Stimulated activated CD8-positive, alpha-beta memory T cell treated with anti-CD3 and anti-CD28 coated beads, Interleukin-4, amount 100 ng/mL, for 24 hours (primary cell): Measurements from ENCODE around the gene MRPS31.
"Not testable (repeated sequence)": the region's sequence is repeated elsewhere in the genome, so short reads cannot be mapped to it uniquely, and the experiment has no call there.

Experiments
- DNase-seq: peaks from one replicate; pipeline ENCODE4 v3.0.0-alpha.2; 2020; ENCODE audit warnings: low read depth

The MRPS31 gene

GRCh38 chr13:40758811-40759210, 12.2 kb downstream of the MRPS31 start:
- no peak for DNase-seq

DNA sequence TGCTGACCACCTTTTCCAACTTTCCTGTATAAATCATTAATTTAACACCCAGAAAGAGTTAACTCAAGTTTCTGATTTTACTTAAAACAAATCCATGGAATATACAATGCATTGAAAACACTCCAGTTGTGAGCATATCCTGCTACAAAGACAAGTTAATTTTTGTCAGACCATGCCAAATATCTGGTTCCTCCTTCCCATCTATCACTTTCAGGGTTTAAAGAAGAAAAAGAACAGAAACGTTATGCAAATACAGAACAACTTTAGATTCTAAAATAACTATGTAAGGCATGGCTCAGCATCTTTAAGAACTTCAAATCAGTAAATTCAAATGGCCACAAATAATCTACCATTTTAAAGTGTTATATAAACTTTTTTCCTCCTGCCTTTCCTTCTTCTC, 14.9 kb downstream of the MRPS31 start:
- no peak for DNase-seq

DNA sequence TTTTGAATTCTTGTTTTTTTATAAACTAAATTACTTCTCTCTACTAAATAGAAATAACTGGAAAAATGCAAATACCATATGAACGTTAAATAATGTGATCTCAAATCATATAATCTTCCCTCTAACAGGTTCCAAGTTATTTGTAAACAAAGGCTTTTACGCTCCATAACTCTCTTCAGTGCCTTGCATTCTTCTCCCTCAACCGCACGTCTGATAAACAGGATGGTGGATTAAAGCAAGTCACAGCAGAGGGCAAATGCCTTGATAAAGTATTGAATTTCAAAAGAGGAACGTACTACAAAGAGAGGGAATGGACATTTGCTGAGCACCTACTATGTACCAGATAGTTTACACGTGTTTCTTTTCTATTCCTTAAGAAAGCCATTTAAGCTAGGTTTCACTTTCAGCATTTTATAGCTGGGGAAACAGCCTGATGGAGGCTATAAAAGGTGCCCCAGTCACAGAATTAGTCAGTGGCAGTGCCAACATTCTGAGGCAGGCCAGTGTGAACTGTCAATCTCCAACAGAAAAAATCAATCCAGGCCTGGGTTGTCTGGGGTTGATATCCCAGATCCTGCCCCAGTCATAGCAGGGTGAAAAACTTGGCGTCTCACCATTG, 15.8 kb downstream of the MRPS31 start:
- no peak for DNase-seq

DNA sequence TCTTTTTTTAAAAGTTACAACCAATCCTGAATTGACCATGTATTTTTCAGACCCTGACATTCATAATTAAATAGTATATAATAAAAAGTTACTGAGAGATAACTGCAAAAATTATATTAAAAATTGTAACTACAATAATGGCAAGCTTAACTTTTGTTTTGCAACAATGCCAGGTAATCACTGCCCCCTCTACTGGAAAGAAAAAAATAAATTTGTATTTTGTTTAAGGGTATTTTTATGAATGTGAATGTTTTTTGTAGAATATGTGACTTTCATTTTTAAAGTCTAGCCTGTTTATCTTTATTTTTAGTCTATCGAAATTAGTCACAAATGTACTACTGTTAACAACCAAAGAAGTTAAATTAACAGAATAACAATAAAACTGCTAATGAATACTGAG, 21.7 kb downstream of the MRPS31 start:
- no peak for DNase-seq

- not testable (repeated sequence) for DNase-seq
Observed at GRCh38 chr13:40735232-40735548, 35.8 kb downstream of the MRPS31 start.

GRCh38 chr13:40734536-40735231, 36.3 kb downstream of the MRPS31 start:
- not testable (repeated sequence) for DNase-seq

GRCh38 chr13:40732658-40733057, 38.3 kb downstream of the MRPS31 start:
- no peak for DNase-seq

- no peak for DNase-seq
Observed at GRCh38 chr13:40728595-40728994, 42.4 kb downstream of the MRPS31 start.

GRCh38 chr13:40714433-40714832, 56.6 kb downstream of the MRPS31 start:
- DNase-seq: not testable (repeated sequence)

GRCh38 chr13:40706439-40706838, 64.6 kb downstream of the MRPS31 start:
- no peak for DNase-seq

GRCh38 chr13:40697711-40698110, 73.3 kb downstream of the MRPS31 start:
- no peak for DNase-seq

DNA sequence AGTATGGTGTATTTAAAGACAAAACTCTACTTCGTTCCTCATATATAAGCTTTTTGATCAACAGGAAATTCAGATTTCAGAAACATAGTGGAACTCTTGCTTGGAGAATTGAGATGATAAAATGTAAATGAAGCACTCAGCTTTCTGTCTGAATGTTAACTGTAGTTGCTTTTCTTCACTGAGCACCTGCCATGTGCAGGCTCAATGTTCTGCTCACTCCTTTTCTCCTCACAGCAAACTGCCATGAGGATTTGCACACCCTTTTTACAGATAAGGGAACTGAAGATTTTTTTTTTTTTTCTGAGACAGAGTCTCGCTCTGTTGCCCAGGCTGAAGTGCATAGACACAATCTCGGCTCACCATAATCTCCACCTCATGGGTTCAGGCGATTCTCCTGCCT, 76.6 kb downstream of the MRPS31 start:
- no peak for DNase-seq

GRCh38 chr13:40692946-40693345, 78.0 kb downstream of the MRPS31 start:
- no peak for DNase-seq

DNA sequence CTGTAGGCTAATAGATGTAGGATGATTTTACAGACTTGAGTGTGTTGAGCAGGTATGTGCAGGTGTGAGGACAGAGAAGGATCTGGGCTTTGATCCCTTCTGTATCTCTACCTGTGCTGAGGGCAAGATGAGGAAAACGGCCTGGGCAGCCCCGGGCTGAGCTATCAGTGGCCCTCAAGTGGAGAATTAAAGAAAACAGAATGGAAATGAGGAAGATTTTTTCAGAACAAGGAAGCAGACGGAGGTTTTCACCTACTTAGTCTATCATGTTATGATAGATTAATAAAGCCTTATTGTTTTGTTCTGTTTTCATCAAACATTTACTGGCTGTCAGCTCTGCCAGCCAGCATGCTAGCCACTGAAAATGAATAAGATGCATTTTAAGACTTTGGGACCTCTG, 82.2 kb downstream of the MRPS31 start:
- no peak for DNase-seq

DNA sequence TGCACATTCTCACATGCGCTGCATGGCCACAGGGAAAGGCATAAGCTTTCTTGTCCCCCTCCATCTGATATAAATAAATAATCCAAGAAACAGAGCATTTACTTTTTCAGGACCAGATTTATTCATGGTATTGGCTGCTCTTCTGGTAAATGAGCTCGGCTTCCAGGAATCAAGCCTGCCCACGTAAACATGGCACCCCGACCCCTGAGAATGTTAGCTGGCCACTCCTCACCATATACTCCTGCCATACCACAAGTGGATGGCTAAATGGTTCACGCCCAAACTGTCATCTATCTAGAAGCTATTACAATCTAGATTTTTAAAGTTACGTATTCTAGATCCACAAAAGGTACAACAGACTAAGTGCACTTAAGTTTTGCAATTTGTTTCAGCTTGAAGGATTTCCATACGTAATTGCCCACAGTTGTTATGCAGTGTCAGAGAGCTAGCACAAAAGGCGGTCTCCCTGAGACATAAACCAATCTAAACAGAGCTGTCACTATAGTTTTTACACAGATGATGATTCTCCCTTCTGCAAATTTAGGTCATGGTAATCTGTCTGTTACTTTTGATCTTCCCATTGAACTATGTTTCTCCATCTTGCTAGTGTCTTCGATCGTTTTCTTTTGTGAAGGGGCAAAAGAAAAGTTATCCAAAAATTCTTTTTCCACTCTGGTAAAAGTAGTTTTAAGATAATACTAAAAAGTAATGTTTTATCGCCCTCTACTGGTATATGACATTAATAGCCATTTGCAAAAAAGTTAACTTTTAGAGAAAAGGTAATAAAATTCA, 88.3 kb downstream of the MRPS31 start:
- DNase-seq: no peak

DNA sequence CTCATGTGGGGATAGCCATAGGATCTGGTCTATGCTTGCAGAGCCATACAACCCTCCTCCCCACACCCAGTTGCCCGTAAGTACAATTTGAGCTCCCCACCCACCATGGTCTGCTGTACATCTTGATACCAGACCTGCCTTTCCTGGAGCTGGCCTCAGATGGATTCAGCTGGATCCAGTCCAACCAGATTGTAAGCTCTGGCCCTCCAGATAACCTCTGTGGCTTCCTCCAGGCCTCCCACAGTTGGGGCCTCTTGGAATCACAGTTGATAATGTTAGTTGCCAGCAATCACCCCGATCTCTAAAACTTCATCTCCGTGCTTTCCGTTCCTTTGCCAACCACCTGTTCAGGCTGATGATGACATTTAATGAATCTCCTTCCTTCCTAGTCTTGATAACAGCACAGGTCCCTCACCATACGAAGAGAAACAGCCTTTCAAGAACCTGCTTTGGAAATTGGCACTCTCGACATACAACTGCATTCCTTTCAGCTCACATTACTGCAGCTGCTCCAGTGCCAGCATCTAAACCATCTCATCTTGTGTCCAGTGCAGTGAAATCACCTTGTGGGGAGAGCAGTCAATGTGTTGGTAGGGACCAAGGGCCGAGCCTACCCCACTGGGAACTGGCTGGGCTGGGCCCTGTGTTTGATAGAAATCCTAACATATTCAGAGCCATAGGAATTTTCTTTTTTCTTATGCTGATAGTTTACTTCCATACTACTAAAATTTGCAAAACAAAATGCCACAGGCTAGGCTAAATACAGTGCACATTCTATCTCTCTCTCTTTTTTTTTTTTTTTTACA, 89.4 kb downstream of the MRPS31 start:
- no peak for DNase-seq

- DNase-seq: no peak
Observed at GRCh38 chr13:40680659-40681323, 90.2 kb downstream of the MRPS31 start.

DNA sequence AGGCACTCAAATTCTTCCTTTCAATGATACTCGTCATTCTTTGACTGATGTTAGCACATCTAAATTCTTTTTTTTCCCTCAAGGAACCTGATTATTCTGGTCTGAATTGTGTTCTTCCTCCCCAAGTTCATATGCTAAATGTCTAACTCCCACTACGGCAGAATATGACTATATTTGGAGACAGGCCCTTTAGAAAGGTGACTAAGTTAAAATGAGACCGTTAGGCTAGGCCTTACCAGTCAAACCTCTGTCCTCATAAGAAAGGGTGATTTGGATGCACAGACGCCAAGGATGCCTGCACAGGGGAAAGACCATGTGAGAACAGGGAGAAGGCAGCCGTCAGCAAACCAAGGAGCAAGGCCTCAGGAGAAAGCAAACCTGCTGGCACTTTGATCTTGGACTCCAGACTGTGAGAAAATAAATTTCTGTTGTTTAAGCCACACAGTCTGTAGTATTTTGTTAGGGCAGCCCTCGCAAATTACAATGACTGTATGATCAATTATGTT, 91.5 kb downstream of the MRPS31 start:
- DNase-seq: no peak
